Measurements from ENCODE around the gene LAGE3. TPM values are rescaled to one million over a fixed set of nuclear protein-coding genes. Genes with fewer than 3 reads are reported as not detected.
A peak's percentile ranks its signal among the peaks of the same experiment; 100 is the strongest.

LAGE3 gene
- total RNA-seq (2014; rRNA removed; shearing (Covaris generic)) = 57.8 and 96.3 TPM in 2 replicates

- DNase-seq (ENCODE audit: low spot score) = peak; percentile 82
Observed at GRCh38 chrX:154478728-154479622, at the start of gene LAGE3. LAGE3 (minus strand) TSS chrX:154479281; CDS start chrX:154478915, 366 bp downstream.

GRCh38 chrX:154526901-154527675, 48.0 kb upstream of the LAGE3 start:
- DNase-seq (ENCODE audit: low spot score) = peak; percentile 79

- no peak for DNase-seq (ENCODE audit: low spot score)
Observed at GRCh38 chrX:154525606-154526490, 46.8 kb upstream of the LAGE3 start.

GRCh38 chrX:154519389-154519788, 40.3 kb upstream of the LAGE3 start:
- no peak for DNase-seq (ENCODE audit: low spot score)

- DNase-seq (ENCODE audit: low spot score) = no peak
Observed at GRCh38 chrX:154517101-154517781, 38.2 kb upstream of the LAGE3 start.

- no peak for DNase-seq (ENCODE audit: low spot score)
Observed at GRCh38 chrX:154516656-154517100, 37.6 kb upstream of the LAGE3 start.

GRCh38 chrX:154515966-154516655, 37.0 kb upstream of the LAGE3 start, which contains the start of gene FAM3A:
FAM3A (minus strand) TSS chrX:154516232; CDS start chrX:154515772, 460 bp downstream.
- DNase-seq (ENCODE audit: low spot score) = peak; percentile 63

- DNase-seq (ENCODE audit: low spot score) = no peak
Observed at GRCh38 chrX:154515090-154515965, 36.2 kb upstream of the LAGE3 start.

GRCh38 chrX:154513716-154514115, 34.6 kb upstream of the LAGE3 start:
- no peak for DNase-seq (ENCODE audit: low spot score)

GRCh38 chrX:154512879-154513553, 33.9 kb upstream of the LAGE3 start:
- no peak for DNase-seq (ENCODE audit: low spot score)

- DNase-seq (ENCODE audit: low spot score) = no peak
Observed at GRCh38 chrX:154511761-154512160, 32.7 kb upstream of the LAGE3 start.

GRCh38 chrX:154509455-154509854, 30.4 kb upstream of the LAGE3 start:
- DNase-seq (ENCODE audit: low spot score) = no peak

- DNase-seq (ENCODE audit: low spot score) = no peak
Observed at GRCh38 chrX:154508384-154508745, 29.3 kb upstream of the LAGE3 start.

- no peak for DNase-seq (ENCODE audit: low spot score)
Observed at GRCh38 chrX:154507673-154508383, 28.7 kb upstream of the LAGE3 start.

- DNase-seq (ENCODE audit: low spot score) = no peak
Observed at GRCh38 chrX:154506483-154507332, 27.6 kb upstream of the LAGE3 start.

GRCh38 chrX:154505734-154506133, 26.7 kb upstream of the LAGE3 start:
- DNase-seq (ENCODE audit: low spot score) = no peak

- DNase-seq (ENCODE audit: low spot score) = no peak
Observed at GRCh38 chrX:154502989-154503388, 23.9 kb upstream of the LAGE3 start.

Measured in H4 (cell line).